Stimulated activated CD4-positive, alpha-beta T cell treated with anti-CD3 and anti-CD28 coated beads, Interleukin-2, amount 100 ng/mL, for 4 hours (primary cell): ENCODE data around the gene CAMK4.

Source experiments
- DNase-seq: peaks from one replicate; pipeline ENCODE4 v3.0.0-alpha.2; 2020; ENCODE audit warnings: low read depth

CAMK4 gene

GRCh38 chr5:111223787-111224560 lies at the start of gene CAMK4:
TSS of gene CAMK4 (plus strand) at chr5:111224384. CDS start at chr5:111224484, 100 bp downstream.
- peak; percentile 72 for DNase-seq

- DNase-seq: no peak
Measured at GRCh38 chr5:111183064-111183463, 41.1 kb upstream of the CAMK4 start.

DNA sequence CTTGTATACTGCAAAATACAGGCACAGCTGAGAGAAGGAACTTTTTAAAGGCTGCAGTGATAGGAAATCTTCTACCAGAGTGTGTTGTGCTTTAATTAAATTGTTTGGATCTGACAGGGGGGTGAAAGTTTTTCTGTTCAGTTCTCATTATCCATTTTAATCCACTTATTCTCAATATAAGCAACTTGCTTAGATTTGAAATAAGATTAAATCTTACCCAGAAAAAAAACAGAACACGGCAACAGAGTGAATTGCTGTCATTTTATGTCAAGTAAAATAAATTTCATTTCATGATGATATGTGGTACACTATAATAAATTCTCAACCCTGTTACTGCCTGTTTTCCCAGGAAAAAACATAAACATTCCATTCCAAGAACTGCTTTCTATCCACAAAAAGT lies 37.1 kb upstream of the CAMK4 start:
- DNase-seq: no peak

DNA sequence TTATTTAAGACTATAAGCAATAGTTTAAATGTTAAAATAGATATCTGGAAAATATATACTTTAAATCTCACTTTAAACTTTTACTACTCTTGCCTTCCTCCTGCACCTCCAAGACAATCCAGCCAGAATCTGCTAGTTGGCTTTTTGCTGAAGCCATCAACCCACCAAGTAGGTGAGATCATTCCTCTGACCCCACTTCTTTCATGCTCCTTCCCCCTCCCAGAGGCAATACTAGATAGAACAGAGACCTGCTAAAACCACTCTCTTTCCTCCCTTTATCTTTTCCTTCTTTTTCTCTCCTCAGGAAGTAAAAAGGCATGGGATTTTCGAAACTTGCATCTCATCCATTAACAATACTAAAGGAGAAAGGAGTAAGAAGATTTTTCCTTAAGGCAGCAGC lies 30.1 kb upstream of the CAMK4 start:
- no peak for DNase-seq

DNA sequence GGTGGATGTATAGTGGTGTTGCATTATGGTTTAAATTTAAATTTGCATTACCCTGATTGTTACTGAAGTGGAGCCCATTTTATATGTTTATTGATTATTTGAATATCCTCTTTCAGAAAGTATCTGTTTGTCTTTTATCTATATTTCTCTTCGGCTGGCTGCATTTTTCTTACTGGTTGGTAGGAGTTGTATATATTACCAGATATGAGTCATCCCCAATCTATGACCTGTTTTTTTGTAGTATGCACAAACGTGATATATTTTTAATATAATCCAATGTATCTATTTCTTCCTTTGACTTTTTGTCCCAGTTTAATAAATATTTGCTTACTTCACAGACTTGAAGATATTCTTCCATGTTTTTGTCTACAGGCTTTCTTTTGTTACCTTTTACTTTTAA lies 29.3 kb upstream of the CAMK4 start:
- DNase-seq: no peak

GRCh38 chr5:111197523-111197922 lies 26.7 kb upstream of the CAMK4 start:
- DNase-seq: no peak

GRCh38 chr5:111198281-111198966 lies 25.8 kb upstream of the CAMK4 start:
- DNase-seq: no peak

DNA sequence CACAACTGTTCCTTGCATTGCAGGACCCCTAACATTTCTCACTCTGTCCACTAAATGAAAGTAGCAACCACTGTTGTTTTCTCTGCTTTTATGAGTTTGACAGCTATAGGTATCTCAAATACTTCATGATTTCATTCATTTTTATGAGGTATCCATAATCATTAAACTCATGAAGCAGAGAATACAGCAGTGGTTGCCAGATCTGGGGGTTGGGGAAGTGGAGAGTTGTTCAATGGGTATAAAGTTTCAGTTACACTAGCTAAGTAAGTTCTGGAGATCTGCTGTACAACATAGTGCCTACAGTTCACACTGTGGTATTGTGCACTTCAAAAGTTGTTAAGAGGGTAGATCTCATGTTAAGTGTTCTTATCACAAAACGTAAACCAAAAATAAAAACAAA lies 23.4 kb upstream of the CAMK4 start:
- no peak for DNase-seq

DNA sequence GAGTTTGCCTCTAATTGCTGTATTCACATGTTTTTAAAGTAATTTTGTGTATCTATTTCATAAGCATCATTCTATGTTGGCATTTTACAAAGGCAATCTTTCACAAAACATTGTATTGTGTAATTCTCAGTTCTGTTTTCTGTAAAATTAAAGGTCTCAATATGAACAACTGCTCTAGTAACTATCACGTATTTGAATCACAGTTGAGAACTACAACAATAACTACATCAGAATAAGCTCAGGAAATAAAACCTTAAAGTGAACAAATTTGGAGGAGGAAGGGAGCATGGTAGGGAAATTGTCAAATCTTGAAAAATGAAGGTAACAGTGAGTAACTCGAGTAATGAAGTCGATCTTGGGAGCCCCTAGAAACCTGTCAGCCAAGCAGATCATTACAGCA lies 22.5 kb upstream of the CAMK4 start:
- no peak for DNase-seq

GRCh38 chr5:111211341-111211740 lies 12.8 kb upstream of the CAMK4 start:
- DNase-seq: no peak

GRCh38 chr5:111214052-111214742 lies 10.0 kb upstream of the CAMK4 start:
- no peak for DNase-seq

- no peak for DNase-seq
Measured at GRCh38 chr5:111215971-111216370, 8.2 kb upstream of the CAMK4 start.

- no peak for DNase-seq
Measured at GRCh38 chr5:111221139-111221538, 3.0 kb upstream of the CAMK4 start.

DNA sequence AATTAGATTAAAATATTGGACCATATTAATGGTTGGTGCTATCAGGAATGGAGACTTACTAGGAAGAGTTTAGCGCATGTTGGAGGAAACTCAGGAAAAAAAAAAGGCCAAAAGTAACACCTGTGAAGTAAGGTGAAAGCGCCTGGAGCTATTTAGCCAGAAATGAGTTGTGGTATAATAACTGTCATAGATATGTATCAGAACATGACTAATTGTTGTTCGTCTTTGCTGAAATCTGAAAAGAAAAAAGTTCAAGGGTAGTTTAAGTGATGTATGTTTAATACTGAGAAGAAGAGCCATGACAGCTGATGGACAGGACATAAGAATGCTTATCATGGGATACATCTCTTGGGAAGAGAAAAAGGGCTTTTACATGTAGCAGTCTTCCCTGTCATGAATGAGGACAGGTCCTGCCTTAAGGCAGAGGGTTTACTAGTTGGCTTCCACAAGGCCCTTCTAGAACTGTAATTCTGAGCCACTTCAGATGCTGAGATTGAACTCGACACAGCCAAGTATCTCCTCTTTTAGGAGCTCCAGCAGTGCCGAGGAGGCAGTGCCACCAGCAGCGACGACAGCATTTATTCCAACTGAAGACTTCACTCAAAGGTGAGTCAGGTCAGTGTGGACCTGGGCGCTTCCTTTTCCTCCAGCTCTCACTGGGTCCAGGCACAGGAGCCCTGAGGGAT lies 940 bp upstream of the CAMK4 start:
- no peak for DNase-seq

DNA sequence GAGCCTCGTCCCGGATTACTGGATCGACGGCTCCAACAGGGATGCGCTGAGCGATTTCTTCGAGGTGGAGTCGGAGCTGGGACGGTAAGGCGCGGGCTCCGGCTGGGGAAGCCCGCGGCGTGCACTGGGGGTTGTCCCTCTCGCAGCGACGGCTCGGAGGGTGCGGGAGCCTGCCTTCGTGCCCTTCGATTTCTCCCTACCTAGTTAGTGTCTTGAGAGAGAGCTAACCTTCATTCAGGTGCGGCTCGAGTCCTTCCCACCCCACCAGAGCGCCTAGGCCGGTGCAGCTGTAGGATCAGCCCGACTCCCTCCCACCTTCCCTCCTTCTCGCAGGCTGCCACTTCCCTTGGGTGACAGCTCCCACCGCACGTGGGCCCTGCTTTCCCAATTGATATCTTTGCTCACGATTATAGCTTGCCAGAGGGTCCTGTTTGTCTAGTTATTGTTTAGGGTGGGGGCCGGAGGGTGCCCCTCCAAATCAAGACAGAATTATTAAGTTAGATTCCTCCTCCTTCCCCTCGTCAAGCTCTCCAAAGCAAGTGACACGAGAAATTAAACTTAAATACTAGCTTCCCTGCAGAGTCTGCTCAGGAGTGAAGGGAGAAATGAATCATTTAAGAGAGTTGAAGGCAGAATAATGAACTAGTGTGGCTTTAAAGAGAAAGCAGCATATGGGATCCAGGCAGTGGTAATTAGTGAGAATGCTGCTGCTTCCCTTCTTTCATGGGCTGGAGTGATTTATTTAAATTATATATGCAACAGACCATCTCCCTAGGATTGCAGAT lies 569 bp downstream of the CAMK4 start:
- DNase-seq: no peak

DNA sequence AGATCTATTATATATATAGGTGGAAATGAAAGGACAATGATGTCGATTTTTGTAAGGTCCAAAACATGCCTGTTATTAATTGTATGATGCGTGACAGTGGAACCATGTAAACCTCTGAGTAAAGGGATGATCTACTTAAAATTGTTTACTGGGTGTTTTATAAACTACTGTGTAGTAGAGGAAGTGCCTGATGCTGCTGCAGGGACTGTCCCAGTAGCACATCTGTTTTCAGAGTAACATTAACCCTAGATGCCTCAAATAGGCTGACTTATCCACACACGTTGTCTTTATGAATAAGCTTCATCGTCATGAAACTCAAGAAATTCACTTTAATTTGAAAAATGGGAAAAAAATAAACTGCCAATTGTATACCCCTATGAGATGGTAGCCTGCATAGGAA lies 1.7 kb downstream of the CAMK4 start:
- no peak for DNase-seq

- no peak for DNase-seq
Measured at GRCh38 chr5:111226556-111226955, 2.4 kb downstream of the CAMK4 start.

DNA sequence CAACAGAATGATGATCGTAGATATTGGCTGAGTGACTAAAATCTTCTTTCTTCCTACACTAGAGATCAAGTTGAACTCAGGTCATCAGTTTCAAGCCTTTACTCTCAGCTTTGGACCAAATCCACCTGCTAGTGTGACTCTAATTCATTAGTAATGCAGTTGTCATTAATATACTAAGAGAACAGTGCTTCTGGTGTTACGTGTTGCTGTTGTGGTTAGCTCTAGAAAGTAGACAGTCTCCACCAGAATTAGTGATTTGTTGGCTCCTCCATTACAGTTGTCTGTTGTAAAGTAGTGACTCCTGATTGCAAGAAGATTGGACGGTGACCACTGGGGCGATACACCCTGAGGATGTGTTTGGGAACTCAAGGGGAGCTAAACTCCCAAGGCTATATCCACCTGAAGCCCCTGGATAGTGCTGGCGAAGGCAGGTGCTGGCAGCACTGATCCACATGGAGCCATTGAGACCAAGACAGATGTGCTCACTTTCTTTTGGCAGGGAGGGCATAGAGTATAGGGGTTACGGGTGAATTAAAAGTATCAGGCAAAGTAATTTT lies 3.1 kb downstream of the CAMK4 start:
- no peak for DNase-seq

DNA sequence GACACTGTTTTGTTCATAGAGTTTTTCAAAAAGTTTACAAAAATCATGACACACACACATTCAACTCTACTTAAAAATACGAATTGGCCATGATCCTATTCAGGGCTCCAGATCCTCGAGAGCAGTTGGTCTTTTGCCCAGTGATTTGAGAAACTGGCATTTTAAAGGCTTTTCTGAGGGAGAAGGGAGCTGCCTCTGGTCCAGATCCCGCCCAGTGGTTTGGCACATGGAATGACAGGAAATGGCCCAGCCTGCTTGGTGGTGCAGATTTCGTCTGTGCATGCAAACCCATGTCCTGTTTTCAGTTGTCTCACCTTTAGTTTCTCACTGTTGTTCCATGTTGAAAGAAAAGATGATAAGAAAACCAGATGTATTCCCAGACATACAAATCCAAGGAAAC lies 3.6 kb downstream of the CAMK4 start:
- no peak for DNase-seq

DNA sequence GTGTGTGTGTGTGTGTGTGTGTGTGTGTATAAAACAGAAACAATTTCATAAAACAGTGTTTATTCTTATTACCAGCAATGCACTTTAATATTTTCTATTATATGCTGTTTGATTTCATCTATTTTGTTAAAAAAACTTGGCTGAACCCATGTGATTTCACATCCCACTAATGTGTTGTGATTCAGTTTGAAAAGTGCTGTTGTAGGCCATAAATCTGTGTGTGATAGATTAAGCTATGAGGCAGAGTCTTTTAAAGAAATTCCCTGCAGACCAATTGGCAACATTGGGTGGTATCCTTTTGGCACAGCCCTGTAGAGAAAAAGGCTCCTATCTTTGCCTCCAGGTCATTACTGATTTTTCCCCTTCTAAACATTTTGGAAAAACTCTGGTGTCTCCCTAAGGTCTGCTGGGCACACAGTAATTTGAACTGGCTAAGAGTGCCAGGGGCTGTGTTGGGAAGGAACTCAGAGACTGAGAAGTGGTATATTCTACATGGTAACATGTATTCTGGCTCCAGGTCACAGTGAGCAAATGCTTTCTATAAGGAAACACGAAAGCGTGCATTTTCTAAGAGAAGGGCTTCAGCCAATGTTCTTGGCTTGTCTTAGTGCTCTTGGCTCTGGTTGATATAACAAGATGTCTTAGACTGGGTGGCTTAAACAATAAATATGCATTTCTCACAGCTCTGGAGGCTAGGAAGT lies 4.5 kb downstream of the CAMK4 start:
- no peak for DNase-seq
